HepG2 (cell line): ENCODE data around the gene CDC26. TPM values are rescaled to one million over a fixed set of nuclear protein-coding genes. Genes with fewer than 3 reads are reported as not detected.

Experiments used
- ATAC-seq: fragments of 200-7000 bp; cut with Tn5 transposase; 3 replicates; pipeline ENCODE4 v1.9.1; 2020; ENCODE audit warnings: mild to moderate bottlenecking, moderate library complexity
- BruUV-seq: library from RNA; stranded (reverse); fragments of 400-500 nt; replicated peaks from 2 replicates; lab custom pipeline; 2021; lab: Mats Ljungman, UMichigan
- CTCF ChIA-PET: fragments of 300-600 bp; formaldehyde crosslinking; extraction: SDS; loops from one replicate; lab custom pipeline; 2021; ENCODE audit warnings: low total read pairs, inconsistent platforms, low intra/inter-chr PET ratio; lab: Yijun Ruan, JAX
- POLR2A ChIA-PET: fragments of 350-600 bp; sonication (Branson Sonifier 250); formaldehyde crosslinking; loops from one replicate; lab custom pipeline; 2020; ENCODE audit warnings: antibody characterized with exemption, inconsistent platforms; lab: Yijun Ruan, JAX
- DNase-seq: peaks from one replicate; pipeline ENCODE4 v3.0.0-alpha.2; 2015; ENCODE audit warnings: low spot score
- FAIRE-seq: peaks from 3 replicates; lab custom pipeline; 2011; peaks lifted over from hg19 to GRCh38; lab: Jason Lieb, UNC
- H2AFZ ChIP-seq: one replicate; pipeline ENCODE4 v1.6.1; 2011; ENCODE audit warnings: low read length, inconsistent platforms
- H3K27ac ChIP-seq: fragments of 300-600 bp; 3 replicates; pipeline ENCODE4 v1.8.0; 2011; ENCODE audit warnings: mixed run types, mild to moderate bottlenecking, mixed read lengths, low read length, inconsistent platforms; ENCODE audit not compliant: insufficient read depth; ENCODE audit errors: extremely low read length
- H3K27me3 ChIP-seq, 2 experiments: fragments of 200-600 bp in 1 of 2; 2 replicates in 1 of 2; 3 replicates in 1 of 2; pipeline versions ENCODE4 v1.6.0 to v1.8.0; 2011; ENCODE audit warnings: low read length in 2 of 2, mild to moderate bottlenecking in 2 of 2, moderate library complexity in 2 of 2, inconsistent platforms in 1 of 2; ENCODE audit not compliant: insufficient read depth in 2 of 2, control insufficient read depth in 1 of 2
- H3K36me3 ChIP-seq, 2 experiments: fragments of 200-600 bp in 1 of 2; replicated peaks in 1 of 2; 2 replicates in 1 of 2; 3 replicates in 1 of 2; pipeline versions ENCODE4 v1.5.1 to v1.8.0; 2011; ENCODE audit warnings: low read length in 2 of 2, inconsistent platforms in 1 of 2; ENCODE audit not compliant: insufficient read depth in 2 of 2, control insufficient read depth in 1 of 2
- H3K4me1 ChIP-seq: 2 replicates; pipeline ENCODE4 v1.5.1; 2012; ENCODE audit warnings: low read length, inconsistent platforms; ENCODE audit not compliant: insufficient read depth
- H3K4me2 ChIP-seq: 2 replicates; pipeline ENCODE4 v1.6.0; 2011; ENCODE audit warnings: low read depth, low read length, inconsistent platforms
- H3K4me3 ChIP-seq, 3 experiments: fragments of 200-600 bp in 1 of 3; sonication (generic), shearing (Covaris generic) in 1 of 3; replicated peaks in 1 of 3; 2 replicates each; pipeline ENCODE4 v1.5.1; 2011 to 2016; ENCODE audit warnings: low read length in 3 of 3, inconsistent platforms in 2 of 3, low read depth in 2 of 3, mild to moderate bottlenecking in 2 of 3, control low read depth in 1 of 3, mixed read lengths in 1 of 3; ENCODE audit not compliant: insufficient read depth in 1 of 3
- H3K79me2 ChIP-seq: one replicate; pipeline ENCODE4 v1.6.1; 2011; ENCODE audit warnings: low read length, inconsistent platforms; ENCODE audit not compliant: insufficient read depth
- H3K9ac ChIP-seq: 2 replicates; pipeline ENCODE4 v1.6.0; 2011; ENCODE audit warnings: mild to moderate bottlenecking, low read depth, low read length, inconsistent platforms; ENCODE audit not compliant: insufficient read depth
- H3K9me3 ChIP-seq: 2 replicates; pipeline ENCODE4 v1.5.1; 2012; ENCODE audit warnings: mild to moderate bottlenecking, low read length
- H4K20me1 ChIP-seq: 2 replicates; pipeline ENCODE4 v1.6.0; 2011; ENCODE audit warnings: inconsistent platforms, mild to moderate bottlenecking, low read length, moderate library complexity; ENCODE audit not compliant: insufficient read depth
- ATF7-NPFF ChIP-seq: sonication (generic); formaldehyde crosslinking; IDR thresholded peaks from 2 replicates; pipeline ENCODE4 v1.8.1; 2023; ENCODE audit warnings: mild to moderate bottlenecking, low read depth, missing genetic modification reagents, moderate library complexity
- HDAC6 ChIP-seq: fragments of 200-600 bp; sonication (generic); IDR thresholded peaks from 2 replicates; pipeline ENCODE4 v1.7.0; 2017; ENCODE audit warnings: mild to moderate bottlenecking, antibody characterized with exemption, low read length, low read depth
- KLF16 ChIP-seq, 2 experiments: sonication (generic) in 1 of 2; formaldehyde crosslinking in 1 of 2; IDR thresholded peaks; 2 replicates each; pipeline versions ENCODE4 v1.6.1 to v1.8.0; 2016 to 2023; ENCODE audit warnings: missing genetic modification reagents in 2 of 2, missing compliant biosample characterization in 1 of 2
- RBM39 ChIP-seq: fragments of 200-400 bp; formaldehyde crosslinking; IDR thresholded peaks from one replicate; pipeline ENCODE4 v1.6.1; 2018; ENCODE audit warnings: antibody characterized with exemption, mild to moderate bottlenecking, low read depth, low read length; ENCODE audit not compliant: poor library complexity, severe bottlenecking
- RNF2 ChIP-seq: fragments of 450-650 bp; conservative IDR thresholded peaks from 2 replicates; pipeline ENCODE4 v1.6.1; 2016; ENCODE audit warnings: low read depth
- SOX5 ChIP-seq: IDR thresholded peaks from 2 replicates; pipeline ENCODE4 v1.6.1; 2016; ENCODE audit warnings: borderline replicate concordance
- ZNF101 ChIP-seq: sonication (generic); formaldehyde crosslinking; IDR thresholded peaks from 2 replicates; pipeline ENCODE4 v1.4.0; 2020; ENCODE audit warnings: mild to moderate bottlenecking, low read depth, missing genetic modification reagents, borderline replicate concordance
- ZNF350 ChIP-seq: sonication (generic); formaldehyde crosslinking; IDR thresholded peaks from 2 replicates; pipeline ENCODE4 v1.4.0; 2020; ENCODE audit warnings: mild to moderate bottlenecking, low read depth, missing genetic modification reagents, borderline replicate concordance
- ZNF713 ChIP-seq: sonication (generic); formaldehyde crosslinking; IDR thresholded peaks from 2 replicates; pipeline ENCODE4 v1.4.0; 2020; ENCODE audit warnings: mild to moderate bottlenecking, missing genetic modification reagents
- WGBS: methylation state at CpG from one replicate; pipeline ENCODE4 v1.1.6; 2017; ENCODE audit warnings: low lambda C conversion rate; 5-methylcytosine and 5-hydroxymethylcytosine counted together
- in situ Hi-C: cut with HindIII; loops from 2 replicates; pipeline ENCODE4 v1.10.0; 2017; ENCODE audit warnings: low pct_unique_long_range_greater_than_20kb; ENCODE audit not compliant: extremely low pct_ligation_motif_present
- intact Hi-C: fragments of 100-400 bp; cut with micrococcal nuclease; formaldehyde crosslinking; loops from one replicate; pipeline ENCODE4 v1.10.0; 2022; ENCODE audit not compliant: unreplicated experiment
- polyA plus RNA-seq, 8 experiments: library from polyadenylated mRNA; depleted of rRNA in 3 of 8; stranded (reverse) in 7 of 8; unstranded in 1 of 8; fragments of >200 nt; fragmentation: Illumina TruSeq in 4 of 8; extraction: Trizol in 4 of 8; gene quantifications; 2 replicates each; pipeline versions ENCODE4 v1.2.1 to v1.2.3, GENCODE V29; 2011 to 2016; ENCODE audit warnings: low read depth in 4 of 8, missing spikeins in 1 of 8, mixed read lengths in 1 of 8; ENCODE audit not compliant: insufficient read depth in 1 of 8
- total RNA-seq, 5 experiments: library from RNA; depleted of rRNA; stranded (reverse); fragments of >200 nt; fragmentation: Illumina TruSeq; extraction: Trizol; gene quantifications; 2 replicates each; pipeline ENCODE4 v1.2.3, GENCODE V29; 2016; ENCODE audit warnings: low read depth in 1 of 5
- TF ChIP-seq, protein P1 (sequence below): sonication (generic); formaldehyde crosslinking; IDR thresholded peaks from 2 replicates; pipeline ENCODE4 v1.5.1; 2020; ENCODE audit warnings: missing genetic modification reagents, mild to moderate bottlenecking, borderline replicate concordance
- TF ChIP-seq, protein P2 (sequence below): sonication (generic); formaldehyde crosslinking; IDR thresholded peaks from 2 replicates; pipeline ENCODE4 v1.4.0; 2020; ENCODE audit warnings: missing genetic modification reagents, mild to moderate bottlenecking, borderline replicate concordance
- TF ChIP-seq, protein P3 (sequence below): sonication (generic); formaldehyde crosslinking; IDR thresholded peaks from 2 replicates; pipeline ENCODE4 v1.4.0; 2020; ENCODE audit warnings: missing genetic modification reagents

Gene CDC26
- total and polyA plus RNA-seq, 2 of the 13 experiments (the other 11 are each of a cell fraction or from before 2014, with no cell fraction given): 26.6 to 57.9 TPM

DNA sequence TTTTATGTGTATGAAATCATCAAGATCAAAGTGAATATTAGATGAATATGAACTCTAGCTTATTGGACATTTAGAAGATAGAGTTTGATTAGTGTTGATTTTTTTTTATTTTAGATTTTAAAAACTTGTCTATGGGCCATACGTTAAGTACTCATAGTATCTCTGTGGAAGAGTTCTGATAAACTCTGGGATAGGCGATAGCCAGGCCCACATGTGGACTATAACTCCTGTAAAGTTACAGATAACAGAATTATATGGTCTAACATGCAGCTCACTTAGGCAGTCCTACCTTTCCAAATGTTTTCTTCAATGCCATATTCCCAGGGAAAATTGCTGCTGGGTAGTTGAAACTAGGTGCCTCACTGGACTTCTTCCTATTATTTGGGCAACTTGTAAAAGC lies 43.7 kb downstream of the CDC26 start (continued):
- TF ChIP-seq, protein P1, sequence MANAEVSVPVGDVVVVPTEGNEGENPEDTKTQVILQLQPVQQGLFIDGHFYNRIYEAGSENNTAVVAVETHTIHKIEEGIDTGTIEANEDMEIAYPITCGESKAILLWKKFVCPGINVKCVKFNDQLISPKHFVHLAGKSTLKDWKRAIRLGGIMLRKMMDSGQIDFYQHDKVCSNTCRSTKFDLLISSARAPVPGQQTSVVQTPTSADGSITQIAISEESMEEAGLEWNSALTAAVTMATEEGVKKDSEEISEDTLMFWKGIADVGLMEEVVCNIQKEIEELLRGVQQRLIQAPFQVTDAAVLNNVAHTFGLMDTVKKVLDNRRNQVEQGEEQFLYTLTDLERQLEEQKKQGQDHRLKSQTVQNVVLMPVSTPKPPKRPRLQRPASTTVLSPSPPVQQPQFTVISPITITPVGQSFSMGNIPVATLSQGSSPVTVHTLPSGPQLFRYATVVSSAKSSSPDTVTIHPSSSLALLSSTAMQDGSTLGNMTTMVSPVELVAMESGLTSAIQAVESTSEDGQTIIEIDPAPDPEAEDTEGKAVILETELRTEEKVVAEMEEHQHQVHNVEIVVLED: no peak
- TF ChIP-seq RNF2 (no peak), RBM39 (no peak), HDAC6 (no peak), ATF7-NPFF (CRISPR knock-in tag) (no peak), ZNF350 (CRISPR knock-in tag) (no peak)

DNA sequence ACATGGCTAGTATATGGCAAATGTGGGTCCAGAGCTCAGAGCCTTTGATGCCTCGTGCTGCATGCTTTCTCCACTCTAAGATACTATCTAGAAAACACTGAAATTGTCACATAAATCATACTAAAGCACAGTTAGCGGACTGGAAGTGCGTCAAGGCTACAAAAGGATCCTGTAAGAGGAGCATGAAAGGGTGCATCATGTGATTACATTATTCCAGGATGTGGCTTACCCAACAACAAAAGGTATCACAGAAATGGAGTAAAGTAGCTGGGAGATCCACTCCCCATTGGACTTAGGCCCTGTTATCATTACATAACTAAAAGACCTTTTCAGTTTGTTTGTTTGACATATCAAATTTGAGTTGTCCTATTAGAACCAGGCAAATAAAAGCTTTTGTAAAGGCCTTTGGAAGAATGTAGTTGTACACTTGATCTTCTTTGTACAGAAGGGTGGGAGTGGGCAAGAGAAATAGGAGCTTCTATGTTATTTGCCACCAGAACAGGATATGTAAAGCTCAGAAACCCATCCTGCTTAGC lies 47.2 kb downstream of the CDC26 start:
- CTCF ChIA-PET: no interaction called here
- POLR2A ChIA-PET: interaction anchor here (0.7 to 1.8 kb wide), 7 partner anchors 8 to 182 kb away, joined by 3 to 12 read pairs (median 3); partner anchors contain the start of genes C9orf43, CDC26, POLE3 and PRPF4
- TF ChIP-seq, protein P2, sequence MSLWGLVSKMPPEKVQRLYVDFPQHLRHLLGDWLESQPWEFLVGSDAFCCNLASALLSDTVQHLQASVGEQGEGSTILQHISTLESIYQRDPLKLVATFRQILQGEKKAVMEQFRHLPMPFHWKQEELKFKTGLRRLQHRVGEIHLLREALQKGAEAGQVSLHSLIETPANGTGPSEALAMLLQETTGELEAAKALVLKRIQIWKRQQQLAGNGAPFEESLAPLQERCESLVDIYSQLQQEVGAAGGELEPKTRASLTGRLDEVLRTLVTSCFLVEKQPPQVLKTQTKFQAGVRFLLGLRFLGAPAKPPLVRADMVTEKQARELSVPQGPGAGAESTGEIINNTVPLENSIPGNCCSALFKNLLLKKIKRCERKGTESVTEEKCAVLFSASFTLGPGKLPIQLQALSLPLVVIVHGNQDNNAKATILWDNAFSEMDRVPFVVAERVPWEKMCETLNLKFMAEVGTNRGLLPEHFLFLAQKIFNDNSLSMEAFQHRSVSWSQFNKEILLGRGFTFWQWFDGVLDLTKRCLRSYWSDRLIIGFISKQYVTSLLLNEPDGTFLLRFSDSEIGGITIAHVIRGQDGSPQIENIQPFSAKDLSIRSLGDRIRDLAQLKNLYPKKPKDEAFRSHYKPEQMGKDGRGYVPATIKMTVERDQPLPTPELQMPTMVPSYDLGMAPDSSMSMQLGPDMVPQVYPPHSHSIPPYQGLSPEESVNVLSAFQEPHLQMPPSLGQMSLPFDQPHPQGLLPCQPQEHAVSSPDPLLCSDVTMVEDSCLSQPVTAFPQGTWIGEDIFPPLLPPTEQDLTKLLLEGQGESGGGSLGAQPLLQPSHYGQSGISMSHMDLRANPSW: no peak
- TF ChIP-seq ZNF713 (no peak), KLF16 (CRISPR knock-in tag; IDR thresholded peaks at IDR 0.05) (no peak; a peak in 1 of 4 replicates), ZNF101 (CRISPR knock-in tag) (no peak), SOX5 (peak; percentile 94)
- TF ChIP-seq, protein P3, sequence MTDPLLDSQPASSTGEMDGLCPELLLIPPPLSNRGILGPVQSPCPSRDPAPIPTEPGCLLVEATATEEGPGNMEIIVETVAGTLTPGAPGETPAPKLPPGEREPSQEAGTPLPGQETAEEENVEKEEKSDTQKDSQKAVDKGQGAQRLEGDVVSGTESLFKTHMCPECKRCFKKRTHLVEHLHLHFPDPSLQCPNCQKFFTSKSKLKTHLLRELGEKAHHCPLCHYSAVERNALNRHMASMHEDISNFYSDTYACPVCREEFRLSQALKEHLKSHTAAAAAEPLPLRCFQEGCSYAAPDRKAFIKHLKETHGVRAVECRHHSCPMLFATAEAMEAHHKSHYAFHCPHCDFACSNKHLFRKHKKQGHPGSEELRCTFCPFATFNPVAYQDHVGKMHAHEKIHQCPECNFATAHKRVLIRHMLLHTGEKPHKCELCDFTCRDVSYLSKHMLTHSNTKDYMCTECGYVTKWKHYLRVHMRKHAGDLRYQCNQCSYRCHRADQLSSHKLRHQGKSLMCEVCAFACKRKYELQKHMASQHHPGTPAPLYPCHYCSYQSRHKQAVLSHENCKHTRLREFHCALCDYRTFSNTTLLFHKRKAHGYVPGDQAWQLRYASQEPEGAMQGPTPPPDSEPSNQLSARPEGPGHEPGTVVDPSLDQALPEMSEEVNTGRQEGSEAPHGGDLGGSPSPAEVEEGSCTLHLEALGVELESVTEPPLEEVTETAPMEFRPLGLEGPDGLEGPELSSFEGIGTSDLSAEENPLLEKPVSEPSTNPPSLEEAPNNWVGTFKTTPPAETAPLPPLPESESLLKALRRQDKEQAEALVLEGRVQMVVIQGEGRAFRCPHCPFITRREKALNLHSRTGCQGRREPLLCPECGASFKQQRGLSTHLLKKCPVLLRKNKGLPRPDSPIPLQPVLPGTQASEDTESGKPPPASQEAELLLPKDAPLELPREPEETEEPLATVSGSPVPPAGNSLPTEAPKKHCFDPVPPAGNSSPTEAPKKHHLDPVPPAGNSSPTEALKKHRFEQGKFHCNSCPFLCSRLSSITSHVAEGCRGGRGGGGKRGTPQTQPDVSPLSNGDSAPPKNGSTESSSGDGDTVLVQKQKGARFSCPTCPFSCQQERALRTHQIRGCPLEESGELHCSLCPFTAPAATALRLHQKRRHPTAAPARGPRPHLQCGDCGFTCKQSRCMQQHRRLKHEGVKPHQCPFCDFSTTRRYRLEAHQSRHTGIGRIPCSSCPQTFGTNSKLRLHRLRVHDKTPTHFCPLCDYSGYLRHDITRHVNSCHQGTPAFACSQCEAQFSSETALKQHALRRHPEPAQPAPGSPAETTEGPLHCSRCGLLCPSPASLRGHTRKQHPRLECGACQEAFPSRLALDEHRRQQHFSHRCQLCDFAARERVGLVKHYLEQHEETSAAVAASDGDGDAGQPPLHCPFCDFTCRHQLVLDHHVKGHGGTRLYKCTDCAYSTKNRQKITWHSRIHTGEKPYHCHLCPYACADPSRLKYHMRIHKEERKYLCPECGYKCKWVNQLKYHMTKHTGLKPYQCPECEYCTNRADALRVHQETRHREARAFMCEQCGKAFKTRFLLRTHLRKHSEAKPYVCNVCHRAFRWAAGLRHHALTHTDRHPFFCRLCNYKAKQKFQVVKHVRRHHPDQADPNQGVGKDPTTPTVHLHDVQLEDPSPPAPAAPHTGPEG (CRISPR knock-in tag): no peak

More for the DNA sequence above, 47.2 kb downstream of the CDC26 start:
- peak; percentile 91 for ATAC-seq
- Histone ChIP-seq H4K20me1 (no peaks in the 10 kb centered on the region; the same call in 1 of the 2 replicates), H3K4me1 (peaks cover 85% of the 10 kb centered on the region), H3K9me3 (no peaks in the 10 kb centered on the region), H3K9ac (peak overlapping the region; percentile 23; the same call in 1 of the 2 replicates), H3K27me3 (no peaks in the 10 kb centered on the region), H3K36me3 (peaks cover 4 to 11% of the 10 kb centered on the region in 2 experiments; a peak in 3 of 5 replicates), H2AFZ (no peak overlapping the region), H3K4me3 (no peak overlapping the region), H3K4me2 (peak overlapping the region; percentile 52), H3K79me2 (peaks cover 86% of the 10 kb centered on the region), H3K27ac (peak overlapping the region; percentile 73)
- BruUV-seq: no TSS peak
- peak; percentile 73 for FAIRE-seq
- intact Hi-C loops (no loop called here), in situ Hi-C loops (no loop called here)
- WGBS: 23% methylated on average over 3 of the region's 3 CpGs
- peak; percentile 94 for DNase-seq
